Left ventricle myocardium inferior (tissue), 1 donor: Measurements from ENCODE around the gene PLXNA4. TPM values are rescaled to one million over a fixed set of nuclear protein-coding genes. Genes with fewer than 3 reads are reported as not detected.
A peak's percentile ranks its signal among the peaks of the same experiment; 100 is the strongest.

ENCODE experiments used
- DNase-seq: peaks from one replicate; pipeline ENCODE4 v3.0.0-alpha.2; 2020
- H3K27ac ChIP-seq: fragments of 200-600 bp; replicated peaks from 2 replicates; pipeline ENCODE4 v1.8.0; 2021
- H3K27me3 ChIP-seq: fragments of 200-600 bp; 2 replicates; pipeline ENCODE4 v1.8.0; 2021; ENCODE audit warnings: low read depth
- H3K36me3 ChIP-seq: fragments of 200-600 bp; 2 replicates; pipeline ENCODE4 v1.8.0; 2021
- H3K4me1 ChIP-seq: fragments of 200-600 bp; 2 replicates; pipeline ENCODE4 v1.8.0; 2021
- H3K4me3 ChIP-seq: fragments of 200-600 bp; 2 replicates; pipeline ENCODE4 v1.8.0; 2021; ENCODE audit warnings: mild to moderate bottlenecking, moderate library complexity
- H3K9me3 ChIP-seq: fragments of 200-600 bp; replicated peaks from 2 replicates; pipeline ENCODE4 v1.8.0; 2021
- CTCF ChIP-seq: fragments of 200-600 bp; IDR thresholded peaks from 2 replicates; pipeline ENCODE4 v1.8.0; 2021; ENCODE audit warnings: antibody characterized with exemption, mild to moderate bottlenecking, borderline replicate concordance
- intact Hi-C: fragments of 100-400 bp; cut with micrococcal nuclease; formaldehyde crosslinking; loops from one replicate; pipeline ENCODE4 v1.11.0; 2022
- total RNA-seq: library from RNA; stranded (reverse); fragmentation: NEBNext Ultra II Directional; extraction: Animal tissue kit (Norgen Biotek cat#: 25700); gene quantifications from one replicate; pipeline ENCODE4 v1.2.1, GENCODE V29; 2021
- donor health status: DM: no; HTN: yes; CAD: no; lungs with severe emphysema.

Gene PLXNA4
- total RNA-seq, 1 donor from 2014 or later = 18.1 TPM

- Histone ChIP-seq H3K4me3 (no peak overlapping the region), H3K27me3 (peaks cover 22% of the 10 kb centered on the region), H3K36me3 (no peaks in the 10 kb centered on the region), H3K27ac (no peak overlapping the region), H3K9me3 (no peaks in the 10 kb centered on the region), H3K4me1 (no peaks in the 10 kb centered on the region)
- no peak for DNase-seq
- TF ChIP-seq CTCF = no peak
- intact Hi-C loops = no loop called here
Observed at GRCh38 chr7:132588596-132588995, 12.3 kb upstream of the PLXNA4 start.

GRCh38 chr7:132584796-132585494, 8.7 kb upstream of the PLXNA4 start:
- no peak for TF ChIP-seq CTCF
- intact Hi-C loops = loop anchor here (5.0 kb wide), 2 partner anchors 268 to 648 kb away; no protein-coding TSS in a partner anchor
- Histone ChIP-seq H3K36me3 (no peaks in the 10 kb centered on the region), H3K27ac (no peak overlapping the region), H3K9me3 (no peaks in the 10 kb centered on the region), H3K27me3 (peaks cover 11% of the 10 kb centered on the region), H3K4me1 (no peaks in the 10 kb centered on the region), H3K4me3 (no peak overlapping the region)
- DNase-seq = no peak

GRCh38 chr7:132581431-132581830, 5.2 kb upstream of the PLXNA4 start:
- H3K27me3 ChIP-seq = peaks cover 17% of the 10 kb centered on the region
- intact Hi-C loops = loop anchor here (5.0 kb wide), 2 partner anchors 264 to 644 kb away; no protein-coding TSS in a partner anchor
- DNase-seq = no peak
- H3K36me3 ChIP-seq = no peaks in the 10 kb centered on the region
- no peak for TF ChIP-seq CTCF
- H3K4me1 ChIP-seq = peaks cover 8% of the 10 kb centered on the region
- H3K4me3 ChIP-seq = no peak overlapping the region
- no peaks in the 10 kb centered on the region for H3K9me3 ChIP-seq
- H3K27ac ChIP-seq = no peak overlapping the region

GRCh38 chr7:132580717-132581285, 4.5 kb upstream of the PLXNA4 start:
- no peak overlapping the region for H3K27ac ChIP-seq
- H3K9me3 ChIP-seq = no peaks in the 10 kb centered on the region
- peak; percentile 64 for DNase-seq
- intact Hi-C loops = loop anchor here (5.0 kb wide), 2 partner anchors 264 to 644 kb away; no protein-coding TSS in a partner anchor
- peak; percentile 81 for TF ChIP-seq CTCF
- H3K27me3 ChIP-seq = peaks cover 23% of the 10 kb centered on the region
- H3K4me1 ChIP-seq = peaks cover 14% of the 10 kb centered on the region
- no peaks in the 10 kb centered on the region for H3K36me3 ChIP-seq
- no peak overlapping the region for H3K4me3 ChIP-seq

GRCh38 chr7:132580277-132580676, 4.0 kb upstream of the PLXNA4 start:
- Histone ChIP-seq H3K9me3 (no peaks in the 10 kb centered on the region), H3K36me3 (no peaks in the 10 kb centered on the region), H3K27me3 (peaks cover 29% of the 10 kb centered on the region), H3K4me3 (no peak overlapping the region), H3K27ac (no peak overlapping the region), H3K4me1 (peaks cover 20% of the 10 kb centered on the region)
- no peak for DNase-seq
- no peak for TF ChIP-seq CTCF
- intact Hi-C loops = loop anchor here (5.0 kb wide), 2 partner anchors 263 to 643 kb away; no protein-coding TSS in a partner anchor
